DND-41 (cell line): ENCODE results near the gene RNGTT.

Experiments used
- ATAC-seq: fragments of 200-7000 bp; cut with Tn5 transposase; 3 replicates; pipeline ENCODE4 v1.9.1; 2021; ENCODE audit warnings: low read depth; ENCODE audit not compliant: insufficient read depth
- DNase-seq: peaks from one replicate; pipeline ENCODE4 v3.0.0-alpha.2; 2020
- H2AFZ ChIP-seq: 2 replicates; pipeline ENCODE4 v1.6.0; 2012; ENCODE audit warnings: low read depth, low read length
- H3K27ac ChIP-seq: 2 replicates; pipeline ENCODE4 v1.5.1; 2012; ENCODE audit warnings: low read length, inconsistent platforms
- H3K27me3 ChIP-seq: fragments of 200-600 bp; sonication (generic); 2 replicates; pipeline ENCODE4 v1.6.0; 2012; ENCODE audit warnings: low read length, mild to moderate bottlenecking, inconsistent platforms; ENCODE audit not compliant: insufficient read depth, poor library complexity
- H3K36me3 ChIP-seq: 2 replicates; pipeline ENCODE4 v1.5.1; 2012; ENCODE audit warnings: low read length, inconsistent platforms; ENCODE audit not compliant: insufficient read depth
- H3K4me1 ChIP-seq: 2 replicates; pipeline ENCODE4 v1.5.1; 2012; ENCODE audit warnings: mild to moderate bottlenecking, low read length; ENCODE audit not compliant: insufficient read depth
- H3K4me2 ChIP-seq: 2 replicates; pipeline ENCODE4 v1.6.0; 2012; ENCODE audit warnings: mild to moderate bottlenecking, moderate library complexity, low read length, inconsistent platforms; ENCODE audit not compliant: insufficient read depth
- H3K4me3 ChIP-seq, 2 experiments: fragments of 200-600 bp in 1 of 2; shearing (Covaris generic) in 1 of 2; 2 replicates each; pipeline ENCODE4 v1.5.1; 2012 to 2016; ENCODE audit warnings: inconsistent platforms in 2 of 2, low read length in 2 of 2, mild to moderate bottlenecking in 2 of 2, low read depth in 1 of 2, moderate library complexity in 1 of 2
- H3K79me2 ChIP-seq: 2 replicates; pipeline ENCODE4 v1.6.0; 2012; ENCODE audit warnings: low read length, inconsistent platforms; ENCODE audit not compliant: insufficient read depth
- H3K9ac ChIP-seq: 2 replicates; pipeline ENCODE4 v1.6.0; 2012; ENCODE audit warnings: low read depth, mild to moderate bottlenecking, inconsistent platforms, low read length, moderate library complexity
- H3K9me3 ChIP-seq: 2 replicates; pipeline ENCODE4 v1.5.1; 2012; ENCODE audit warnings: low read length, moderate library complexity, mild to moderate bottlenecking, inconsistent platforms; ENCODE audit not compliant: insufficient read depth, severe bottlenecking
- H4K20me1 ChIP-seq: 2 replicates; pipeline ENCODE4 v1.6.0; 2012; ENCODE audit warnings: low read length; ENCODE audit not compliant: insufficient read depth
- EZH2 ChIP-seq: IDR thresholded peaks from 3 replicates; pipeline ENCODE4 v1.6.1; 2012; ENCODE audit warnings: borderline replicate concordance, low read depth, mild to moderate bottlenecking, moderate library complexity, low read length, inconsistent platforms; ENCODE audit not compliant: severe bottlenecking
- TF ChIP-seq, protein P1 (sequence below): IDR thresholded peaks from 2 replicates; pipeline ENCODE4 v1.5.1; 2012; ENCODE audit warnings: borderline replicate concordance, low read length, moderate library complexity, mild to moderate bottlenecking; ENCODE audit not compliant: poor library complexity, severe bottlenecking; ENCODE audit errors: extremely low read depth

The RNGTT gene

DNA sequence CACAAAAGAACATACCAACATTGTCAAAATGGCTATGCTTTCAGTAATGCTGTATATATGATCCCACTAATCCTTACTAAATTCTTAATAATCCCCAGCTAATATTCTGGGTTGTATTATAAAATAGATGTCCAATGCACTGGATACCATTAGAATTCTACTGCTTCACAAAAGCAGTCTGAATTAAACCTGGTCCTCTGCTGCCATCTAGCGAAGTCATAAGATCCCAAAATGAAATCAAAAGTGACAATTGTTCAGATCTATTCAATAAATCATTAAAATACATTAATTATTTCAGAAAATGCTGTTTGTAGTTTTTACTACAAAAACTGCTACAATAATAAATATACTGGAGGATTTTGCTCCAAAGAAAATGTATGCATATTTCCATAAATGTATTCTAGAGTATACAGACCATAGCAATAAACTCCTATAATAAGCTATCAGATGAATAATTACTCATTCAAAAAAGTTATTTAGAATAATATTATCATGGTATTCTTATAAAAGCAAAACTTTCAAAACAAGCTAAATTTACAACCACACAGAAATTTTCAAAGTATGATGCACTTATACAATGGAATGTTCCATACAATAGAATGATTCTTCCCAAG, 92.6 kb downstream of the RNGTT start:
- Histone ChIP-seq H4K20me1 (no peaks in the 10 kb centered on the region), H3K36me3 (peaks cover 4% of the 10 kb centered on the region; the same call in 1 of the 2 replicates), H3K4me1 (peaks cover 4% of the 10 kb centered on the region; the same call in 1 of the 2 replicates), H3K79me2 (no peaks in the 10 kb centered on the region), H2AFZ (no peak overlapping the region), H3K27ac (no peak overlapping the region), H3K27me3 (no peaks in the 10 kb centered on the region), H3K4me3 (no peak overlapping the region), H3K9me3 (no peaks in the 10 kb centered on the region), H3K9ac (no peak overlapping the region), H3K4me2 (no peak overlapping the region)
- ATAC-seq (peak; percentile 62), DNase-seq (peak; percentile 37)
- TF ChIP-seq EZH2 = no peak
- TF ChIP-seq, protein P1, sequence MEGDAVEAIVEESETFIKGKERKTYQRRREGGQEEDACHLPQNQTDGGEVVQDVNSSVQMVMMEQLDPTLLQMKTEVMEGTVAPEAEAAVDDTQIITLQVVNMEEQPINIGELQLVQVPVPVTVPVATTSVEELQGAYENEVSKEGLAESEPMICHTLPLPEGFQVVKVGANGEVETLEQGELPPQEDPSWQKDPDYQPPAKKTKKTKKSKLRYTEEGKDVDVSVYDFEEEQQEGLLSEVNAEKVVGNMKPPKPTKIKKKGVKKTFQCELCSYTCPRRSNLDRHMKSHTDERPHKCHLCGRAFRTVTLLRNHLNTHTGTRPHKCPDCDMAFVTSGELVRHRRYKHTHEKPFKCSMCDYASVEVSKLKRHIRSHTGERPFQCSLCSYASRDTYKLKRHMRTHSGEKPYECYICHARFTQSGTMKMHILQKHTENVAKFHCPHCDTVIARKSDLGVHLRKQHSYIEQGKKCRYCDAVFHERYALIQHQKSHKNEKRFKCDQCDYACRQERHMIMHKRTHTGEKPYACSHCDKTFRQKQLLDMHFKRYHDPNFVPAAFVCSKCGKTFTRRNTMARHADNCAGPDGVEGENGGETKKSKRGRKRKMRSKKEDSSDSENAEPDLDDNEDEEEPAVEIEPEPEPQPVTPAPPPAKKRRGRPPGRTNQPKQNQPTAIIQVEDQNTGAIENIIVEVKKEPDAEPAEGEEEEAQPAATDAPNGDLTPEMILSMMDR = peak; percentile 75

- H3K27ac ChIP-seq = no peak overlapping the region
Measured at GRCh38 chr6:88869263-88870020, 94.0 kb downstream of the RNGTT start.

GRCh38 chr6:88867841-88868731, 95.3 kb downstream of the RNGTT start:
- no peak overlapping the region for H3K4me2 ChIP-seq
- no peak overlapping the region for H3K9ac ChIP-seq
- H3K4me3 ChIP-seq = no peak overlapping the region
- H3K4me1 ChIP-seq = peaks cover 15% of the 10 kb centered on the region
- H4K20me1 ChIP-seq = no peaks in the 10 kb centered on the region
- no peak overlapping the region for H2AFZ ChIP-seq
- TF ChIP-seq EZH2 = no peak
- TF ChIP-seq, protein P1 = no peak
- no peak overlapping the region for H3K27ac ChIP-seq
- ATAC-seq = no peak
- peaks cover 6% of the 10 kb centered on the region; the same call in 1 of the 2 replicates for H3K79me2 ChIP-seq
- peaks cover 12% of the 10 kb centered on the region; the same call in 1 of the 2 replicates for H3K36me3 ChIP-seq
- H3K9me3 ChIP-seq = no peaks in the 10 kb centered on the region
- no peak for DNase-seq
- H3K27me3 ChIP-seq = no peaks in the 10 kb centered on the region

More at GRCh38 chr6:88869263-88870020, 94.0 kb downstream of the RNGTT start:
- Histone ChIP-seq H3K9me3 (no peaks in the 10 kb centered on the region), H3K4me2 (no peak overlapping the region), H3K4me1 (peaks cover 15% of the 10 kb centered on the region), H3K36me3 (peaks cover 8% of the 10 kb centered on the region; the same call in 1 of the 2 replicates), H3K27me3 (no peaks in the 10 kb centered on the region), H4K20me1 (no peaks in the 10 kb centered on the region), H3K4me3 (no peak overlapping the region), H2AFZ (no peak overlapping the region), H3K9ac (no peak overlapping the region), H3K79me2 (peaks cover 4% of the 10 kb centered on the region; the same call in 1 of the 2 replicates)
- DNase-seq (no peak), ATAC-seq (no peak)
- TF ChIP-seq, protein P1 = no peak
- TF ChIP-seq EZH2 = no peak
